Kasumi-1 (cell line): ENCODE data around the gene GPR143.

ENCODE experiments used
- DNase-seq, 2 experiments: peaks; one replicate each; lab custom pipeline; 2025; lab: John Stamatoyannopoulos, UW

The GPR143 gene

DNA sequence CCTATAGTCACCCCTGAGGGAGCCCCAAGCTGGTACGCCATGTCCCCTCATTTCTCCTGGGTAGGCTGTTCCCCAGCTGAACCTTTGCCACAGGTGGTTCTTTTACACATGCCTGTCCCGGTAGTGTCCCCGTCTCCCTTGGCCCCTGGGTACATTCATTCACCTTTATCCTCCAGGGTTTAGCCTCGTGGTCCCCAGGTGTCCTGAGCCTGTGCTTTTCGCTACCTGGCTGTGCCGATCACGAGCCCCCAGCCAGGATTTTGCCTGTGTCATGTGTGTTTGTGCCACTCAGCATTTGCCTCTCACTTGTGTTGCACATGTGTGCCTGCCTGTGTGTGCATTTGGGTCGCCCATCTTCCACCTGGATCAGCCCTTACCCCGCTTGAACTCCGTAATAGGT lies 57.6 kb downstream of the GPR143 start:
- no peak for DNase-seq

DNA sequence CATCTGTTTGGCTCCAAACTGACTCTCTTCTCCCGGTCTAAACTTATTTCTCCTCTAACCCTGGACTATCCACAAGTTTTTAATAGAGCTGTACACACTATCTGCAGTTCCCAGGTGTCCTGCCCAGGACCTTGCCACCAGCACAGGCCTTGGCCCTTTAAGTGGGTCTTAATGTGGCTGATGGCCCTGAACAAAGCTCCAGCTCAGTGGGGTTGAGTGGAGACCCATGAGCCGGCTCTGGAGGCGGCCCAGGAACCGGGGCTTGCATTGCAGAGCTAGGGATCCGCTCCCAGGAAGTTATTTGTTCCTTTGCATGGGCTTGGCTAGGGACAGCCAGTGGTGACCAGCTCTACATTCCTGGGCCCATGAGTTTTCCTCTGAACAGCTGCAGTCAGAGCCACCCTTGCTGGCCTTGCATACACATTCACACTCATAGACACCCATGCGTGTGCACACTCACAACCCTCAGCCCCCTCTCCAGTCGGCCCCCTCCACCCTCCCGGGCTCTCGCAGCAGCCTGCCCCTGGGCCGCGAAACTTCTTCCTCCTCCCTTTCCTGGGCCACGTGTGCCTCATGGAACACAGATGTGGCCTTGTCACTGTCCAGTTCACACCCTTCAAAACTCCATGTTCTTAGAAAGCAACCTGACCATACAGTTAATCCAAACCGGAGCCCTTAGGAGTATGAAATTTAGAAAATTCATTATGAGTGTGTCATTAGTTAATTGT lies 58.2 kb downstream of the GPR143 start:
- DNase-seq: no peak

DNA sequence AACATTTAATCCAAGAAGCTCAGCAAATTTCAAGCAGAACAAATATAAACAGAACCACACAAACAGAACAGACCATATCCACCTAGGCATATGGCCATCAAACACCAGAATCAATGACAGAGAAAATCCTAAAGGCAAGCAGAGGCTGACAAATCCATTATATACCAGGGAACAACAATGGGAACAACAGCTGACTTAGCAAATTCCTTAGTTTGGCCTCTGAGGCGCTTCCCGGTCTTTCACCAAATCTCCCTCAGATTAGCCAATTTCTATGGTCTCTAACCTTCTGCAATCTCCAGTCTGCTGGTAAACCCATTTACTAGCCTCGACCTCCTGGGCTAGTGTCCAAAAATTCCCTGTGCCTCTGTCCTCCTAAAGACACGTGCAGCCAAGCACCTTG lies 59.2 kb downstream of the GPR143 start:
- DNase-seq: no peak

DNA sequence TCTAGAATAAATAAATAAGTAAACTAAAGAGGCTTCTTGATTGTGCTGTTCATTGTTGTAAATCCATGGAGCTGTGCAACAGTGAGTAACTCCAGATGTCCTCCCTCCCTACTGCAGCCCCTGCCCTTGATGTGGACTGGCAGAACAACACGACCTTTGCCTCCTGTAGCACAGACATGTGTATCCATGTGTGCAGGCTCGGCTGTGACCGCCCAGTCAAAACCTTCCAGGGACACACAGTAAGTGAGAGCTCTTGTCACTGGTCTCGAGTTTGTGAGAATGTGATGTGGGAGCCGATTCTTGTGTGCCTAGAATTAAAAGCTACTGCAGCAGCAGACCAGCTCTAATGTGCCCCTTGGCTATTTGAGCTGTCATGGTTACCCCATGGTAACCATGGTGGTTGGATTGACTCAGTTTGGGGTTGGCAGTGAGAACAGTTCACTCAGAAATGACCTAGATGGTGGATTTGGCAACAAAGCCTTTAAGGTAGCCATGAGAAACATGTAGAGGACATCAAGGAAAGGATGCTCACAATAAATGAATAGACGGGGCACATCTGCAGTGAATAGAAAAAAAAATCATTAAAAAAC lies 60.7 kb downstream of the GPR143 start:
- DNase-seq: no peak

DNA sequence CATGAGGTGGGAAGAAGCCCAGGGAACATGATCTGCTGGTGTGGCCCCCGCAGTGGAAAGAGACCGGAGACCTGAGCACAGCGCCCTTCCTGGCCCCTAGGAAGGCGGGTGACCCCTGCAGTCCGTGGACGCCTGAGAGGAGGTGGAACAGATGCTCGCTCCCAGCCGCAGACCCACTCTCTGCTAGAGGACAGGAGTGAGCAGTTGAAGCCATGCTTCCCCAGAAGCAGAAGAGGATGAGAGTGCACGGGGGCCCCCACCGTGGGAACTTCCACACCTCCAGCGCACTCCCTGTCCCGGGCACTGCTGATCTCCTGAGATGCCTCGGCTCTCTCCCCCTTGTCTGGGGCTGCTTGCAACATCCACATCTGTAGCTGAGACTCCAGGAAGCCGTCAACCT lies 62.2 kb downstream of the GPR143 start:
- no peak for DNase-seq

DNA sequence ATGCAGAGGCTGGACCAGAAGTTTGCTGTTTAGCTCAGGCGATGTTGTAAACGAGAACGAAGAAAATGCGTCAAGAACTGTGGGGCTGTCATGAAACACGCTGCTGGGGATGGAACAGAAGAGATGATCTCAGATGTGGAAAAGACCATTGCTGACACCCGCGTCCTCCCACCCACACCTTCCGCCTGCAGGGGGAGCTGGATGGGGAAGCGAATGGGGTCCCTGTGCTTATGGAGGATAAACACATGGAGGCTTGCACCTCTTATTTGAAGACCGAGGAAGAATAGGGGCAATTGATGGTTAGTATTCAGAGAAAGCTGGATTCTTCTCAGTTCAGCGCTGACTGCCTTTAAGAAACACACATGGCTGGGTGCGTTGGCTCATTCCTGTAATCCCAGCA lies 63.9 kb downstream of the GPR143 start:
- DNase-seq: no peak

DNA sequence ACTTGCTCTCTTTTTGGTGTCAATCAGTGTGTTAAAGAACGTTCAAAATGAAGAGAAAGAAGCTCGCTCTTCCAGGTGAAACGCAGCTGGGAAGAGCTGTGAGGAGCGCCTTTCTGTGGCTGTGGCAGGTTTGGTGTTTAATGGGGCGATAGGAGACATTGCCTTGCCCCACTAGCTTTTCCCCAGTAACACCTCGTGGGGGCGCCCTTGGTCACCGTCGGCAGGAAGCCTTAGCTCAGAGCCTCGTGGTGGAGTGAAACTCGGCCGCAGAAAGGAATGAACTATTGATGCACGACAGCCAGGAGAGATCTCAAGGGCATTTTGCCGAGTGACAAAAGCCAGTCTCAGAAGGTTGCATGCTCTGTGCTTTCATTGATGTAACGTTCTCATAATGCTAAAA lies 65.1 kb downstream of the GPR143 start:
- DNase-seq: no peak

DNA sequence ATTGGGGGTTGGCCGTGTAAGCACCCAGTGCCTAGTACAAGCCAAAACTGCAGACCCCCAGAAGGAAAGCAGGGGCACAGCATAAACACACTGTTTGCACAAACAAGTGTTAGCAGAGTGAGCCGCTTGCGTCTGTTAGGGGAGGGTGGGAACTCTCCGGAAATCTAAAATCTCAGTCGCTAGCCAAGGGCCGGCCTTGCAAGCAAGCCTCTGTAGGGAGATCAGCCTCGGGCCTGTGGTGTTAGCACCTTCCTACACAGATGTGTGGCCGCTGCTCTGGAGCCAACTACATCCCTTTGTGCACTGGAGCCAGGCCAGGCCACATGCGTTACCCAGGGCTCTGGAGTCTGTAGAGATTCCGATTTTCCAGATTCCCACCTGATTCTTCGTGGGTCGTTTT lies 67.1 kb downstream of the GPR143 start:
- DNase-seq: no peak

DNA sequence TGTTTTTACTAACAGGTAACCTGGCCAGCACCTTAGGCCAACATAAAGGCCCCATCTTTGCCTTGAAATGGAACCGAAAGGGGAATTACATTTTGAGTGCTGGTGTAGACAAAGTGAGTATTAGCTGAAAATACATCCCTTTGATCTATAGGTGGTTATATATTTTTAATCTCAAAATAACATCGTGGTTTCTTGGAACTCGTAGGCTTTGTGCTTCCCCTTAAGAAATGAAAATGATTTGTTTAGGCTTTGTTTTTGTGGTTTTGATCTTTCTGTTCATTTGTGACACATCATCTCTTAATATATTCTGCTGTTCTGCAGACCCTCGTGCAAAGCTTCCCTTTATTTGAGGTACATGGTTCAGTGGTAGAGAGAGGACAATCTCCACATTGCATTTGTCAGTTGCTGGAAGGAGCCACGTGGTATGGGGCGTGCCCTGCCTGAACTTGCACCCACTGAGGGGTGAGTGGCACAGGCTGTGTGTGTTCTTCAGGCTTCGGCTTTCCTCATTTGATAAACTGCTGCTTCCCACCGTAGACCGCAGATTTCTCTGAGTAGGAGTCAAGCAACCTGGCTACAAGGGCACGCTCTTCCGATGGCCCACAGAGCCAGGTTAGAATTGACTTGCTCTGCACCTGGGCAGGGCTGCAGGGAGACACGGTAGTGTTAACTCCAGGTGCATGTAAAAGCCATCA lies 72.2 kb downstream of the GPR143 start:
- no peak for DNase-seq

DNA sequence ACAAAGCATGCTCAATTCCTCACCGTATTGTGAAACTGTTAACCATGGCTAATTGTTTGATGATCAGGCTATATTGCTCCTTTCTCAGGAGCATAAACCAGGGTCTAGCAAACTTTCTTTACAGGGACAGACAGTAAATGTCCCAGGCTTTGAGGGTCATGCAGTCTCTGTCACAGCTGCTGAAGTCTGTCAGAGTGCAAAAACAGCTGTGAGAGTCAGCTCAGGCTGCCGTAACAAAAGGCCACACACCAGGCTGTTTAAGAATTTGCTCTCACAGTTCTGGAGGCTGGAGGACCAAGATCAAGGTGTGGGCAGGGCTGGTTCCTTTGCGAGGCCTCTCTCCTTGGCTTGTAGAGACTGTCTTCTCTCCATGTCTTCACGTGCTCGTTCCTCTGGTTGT lies 75.6 kb downstream of the GPR143 start:
- no peak for DNase-seq

DNA sequence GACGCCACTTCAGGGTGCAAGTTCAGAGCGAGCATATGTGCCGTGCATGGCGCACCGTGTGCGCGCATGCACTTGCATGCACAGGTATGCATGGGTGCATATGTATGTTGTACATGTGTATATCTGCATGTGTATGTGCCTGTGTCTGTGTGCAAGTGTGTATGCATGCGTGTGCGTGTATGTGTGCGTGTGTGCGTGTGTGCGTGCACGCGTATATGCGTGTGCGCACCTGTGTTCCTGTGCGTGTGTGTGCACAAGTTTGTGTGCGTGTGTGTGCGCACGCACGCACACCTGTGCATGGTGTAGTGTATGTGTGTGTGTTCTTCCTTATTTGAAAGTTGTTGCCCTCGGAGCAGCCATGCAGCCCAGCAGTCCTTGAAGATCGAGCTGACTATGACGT lies 76.8 kb downstream of the GPR143 start:
- DNase-seq: no peak

DNA sequence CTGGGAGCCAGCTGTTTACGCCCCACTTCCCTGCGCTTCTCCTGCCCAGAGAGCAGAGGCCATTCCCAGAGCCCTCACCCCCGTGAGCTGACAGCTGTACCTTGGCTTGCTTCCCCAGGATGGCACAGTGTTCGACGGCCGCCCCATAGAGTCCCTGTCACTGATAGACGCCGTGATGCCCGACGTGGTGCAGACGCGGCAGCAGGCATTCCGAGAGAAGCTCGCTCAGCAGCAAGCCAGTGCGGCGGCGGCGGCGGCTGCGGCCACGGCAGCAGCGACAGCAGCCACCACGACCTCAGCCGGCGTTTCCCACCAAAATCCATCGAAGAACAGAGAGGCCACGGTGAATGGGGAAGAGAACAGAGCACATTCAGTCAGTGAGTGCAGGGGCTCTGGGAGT lies 77.7 kb downstream of the GPR143 start:
- DNase-seq: no peak

DNA sequence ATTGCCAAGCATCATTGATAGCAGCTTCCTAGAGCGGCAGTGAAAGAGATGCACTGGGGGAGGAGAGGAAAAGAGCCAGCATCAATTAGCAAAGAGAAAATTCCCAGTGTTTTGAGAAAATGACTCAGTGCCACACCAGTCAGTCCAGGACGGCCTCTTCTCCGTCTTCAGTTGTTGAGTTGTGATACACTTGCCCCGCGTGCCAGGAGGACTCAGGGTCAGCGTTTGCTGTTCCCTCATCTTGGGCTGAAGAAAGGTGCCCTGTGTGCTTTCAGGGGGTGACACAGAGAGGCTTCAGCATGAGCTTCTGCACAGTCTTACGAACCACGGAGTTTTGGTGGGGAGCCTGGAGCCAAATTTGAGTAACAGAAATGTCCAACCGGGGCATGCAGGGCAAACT lies 82.3 kb downstream of the GPR143 start:
- DNase-seq: no peak

DNA sequence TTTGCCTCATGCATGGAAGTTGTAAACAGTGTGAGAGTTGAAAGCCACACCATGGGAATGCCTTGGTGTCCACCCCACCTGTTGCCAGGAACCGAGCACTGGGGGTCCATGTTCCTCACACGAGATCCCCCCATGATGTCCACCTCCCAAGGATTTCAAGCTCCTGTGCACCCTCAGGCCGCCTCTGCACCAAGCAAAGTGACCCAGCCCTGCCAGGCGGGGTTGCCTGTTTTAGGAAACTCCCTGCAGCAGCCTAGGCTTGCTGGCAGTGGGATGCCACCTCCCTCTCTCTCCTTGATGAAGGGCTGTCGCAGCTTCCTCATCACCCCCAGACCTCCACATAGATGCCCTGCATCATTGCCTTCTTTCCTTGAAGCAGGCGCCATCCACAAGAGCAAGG lies 82.8 kb downstream of the GPR143 start:
- DNase-seq: no peak

DNA sequence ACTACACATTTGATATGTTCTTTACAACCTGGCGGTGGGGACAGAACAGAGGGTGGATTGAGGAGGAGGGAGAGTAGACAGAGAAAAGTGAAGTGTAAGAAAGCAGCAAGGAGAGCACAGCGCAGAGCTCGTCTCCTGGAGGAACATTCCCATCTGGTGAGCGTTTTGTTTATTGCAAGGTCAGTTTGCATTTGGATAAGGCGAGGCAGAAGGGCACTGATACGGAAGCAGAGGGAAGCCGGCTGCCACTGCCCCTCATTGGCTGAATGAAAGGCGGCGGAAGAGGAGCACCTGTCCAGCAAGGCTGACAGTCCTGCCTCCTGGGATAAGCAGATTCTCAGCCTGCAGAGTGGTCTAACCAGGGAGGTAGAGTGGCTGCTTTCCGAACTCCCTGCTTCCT lies 83.2 kb downstream of the GPR143 start:
- no peak for DNase-seq

DNA sequence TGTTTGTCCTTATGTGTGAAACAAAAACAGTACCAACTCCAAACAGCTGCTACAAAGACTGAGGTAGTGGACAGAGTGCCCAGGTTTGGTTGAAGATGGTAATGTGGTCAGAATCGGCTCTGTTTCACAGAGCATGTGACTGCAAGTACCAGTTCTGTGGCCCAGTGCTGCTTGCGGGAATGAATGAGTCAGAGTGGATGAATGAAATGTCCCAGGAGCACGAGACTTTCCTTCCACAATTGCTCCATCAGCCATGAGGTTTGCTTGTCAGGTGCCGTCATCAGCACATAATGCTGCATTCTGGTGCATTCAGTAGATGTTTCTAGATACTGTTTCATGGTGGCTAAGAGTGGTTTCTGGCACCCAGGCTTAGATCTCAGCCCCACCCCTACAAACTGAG lies 84.2 kb downstream of the GPR143 start:
- DNase-seq: no peak

DNA sequence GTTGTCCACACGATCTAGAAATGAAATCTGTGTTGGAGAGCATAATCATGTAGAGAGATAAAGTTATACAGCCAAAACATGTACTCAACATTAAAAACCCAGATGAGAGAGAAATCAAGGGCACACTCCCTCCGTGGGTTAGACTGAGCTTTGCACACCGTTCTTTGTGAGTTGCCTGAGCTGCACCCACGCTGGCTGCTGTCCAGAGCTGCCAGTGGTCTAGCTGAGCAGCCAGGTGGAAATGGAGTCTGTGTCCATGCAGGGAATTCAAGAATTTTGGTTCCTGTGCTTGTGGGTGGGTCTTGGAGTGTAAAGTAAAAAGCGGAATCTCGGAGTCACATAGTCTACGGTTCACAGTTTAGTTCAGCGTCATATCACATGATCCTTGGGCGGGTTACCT lies 84.6 kb downstream of the GPR143 start:
- DNase-seq: no peak

DNA sequence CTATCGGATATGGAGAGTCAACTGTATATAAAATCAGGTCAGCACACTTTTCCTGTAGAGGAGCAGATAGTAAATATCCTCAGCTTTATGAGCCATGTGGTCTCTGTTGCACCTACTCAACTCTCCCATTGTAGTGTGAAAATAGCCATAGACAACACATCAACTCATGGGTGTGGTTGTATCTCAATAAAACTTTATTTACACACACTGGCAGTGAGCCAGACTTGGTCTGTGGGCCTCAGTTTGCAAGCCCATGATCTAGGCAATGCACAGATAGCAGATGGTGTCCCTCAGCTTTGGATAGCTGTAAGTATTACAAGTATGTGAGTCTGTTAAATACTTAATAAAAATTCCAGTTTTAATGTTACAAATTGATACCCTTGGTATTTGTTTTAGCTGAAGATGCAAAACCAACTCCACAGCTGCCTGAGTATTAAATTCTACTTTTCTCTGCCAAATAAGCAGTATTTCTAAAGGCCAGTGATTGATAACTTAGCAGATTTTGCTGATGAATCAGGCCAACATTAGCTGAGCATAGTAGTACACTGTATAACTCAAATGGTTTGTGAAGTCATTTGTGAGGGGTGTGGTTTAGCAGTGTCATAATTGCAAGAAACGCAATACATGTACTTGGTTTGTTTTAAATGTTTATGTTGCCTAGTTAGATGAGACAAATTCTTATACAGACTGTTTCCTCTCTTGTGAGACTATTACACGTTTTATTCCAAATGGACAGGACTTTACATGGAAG lies 87.3 kb downstream of the GPR143 start:
- DNase-seq: no peak

DNA sequence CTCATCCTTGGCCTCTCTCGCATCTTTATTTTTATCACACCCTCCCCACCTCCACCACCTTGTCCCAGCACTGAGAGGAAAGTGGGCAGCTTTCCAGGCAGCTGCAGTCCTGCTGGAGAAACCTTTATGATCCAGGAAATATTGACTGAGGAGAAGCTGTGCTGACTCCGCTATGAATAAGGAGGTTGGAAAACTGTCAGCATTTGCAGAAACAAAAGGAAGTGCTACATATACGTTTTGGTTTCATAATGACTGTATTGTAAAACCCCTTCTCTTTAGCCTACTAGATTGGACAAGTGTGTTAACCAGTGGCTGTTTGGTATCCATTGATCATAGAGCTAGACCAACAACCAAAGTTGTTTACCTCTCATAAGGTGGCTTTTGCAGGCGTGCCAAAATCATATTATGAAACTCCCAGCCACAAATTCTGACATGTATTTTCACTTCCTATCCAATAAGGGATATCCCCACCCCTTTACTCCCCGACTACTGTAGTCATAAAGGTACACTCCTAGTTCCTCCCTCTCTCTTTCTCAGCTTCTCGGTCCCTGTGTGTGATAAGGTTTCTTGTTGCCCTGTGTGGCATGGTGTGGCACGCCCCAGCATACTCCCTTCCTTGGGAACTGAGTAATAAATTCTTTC lies 88.4 kb downstream of the GPR143 start:
- no peak for DNase-seq

DNA sequence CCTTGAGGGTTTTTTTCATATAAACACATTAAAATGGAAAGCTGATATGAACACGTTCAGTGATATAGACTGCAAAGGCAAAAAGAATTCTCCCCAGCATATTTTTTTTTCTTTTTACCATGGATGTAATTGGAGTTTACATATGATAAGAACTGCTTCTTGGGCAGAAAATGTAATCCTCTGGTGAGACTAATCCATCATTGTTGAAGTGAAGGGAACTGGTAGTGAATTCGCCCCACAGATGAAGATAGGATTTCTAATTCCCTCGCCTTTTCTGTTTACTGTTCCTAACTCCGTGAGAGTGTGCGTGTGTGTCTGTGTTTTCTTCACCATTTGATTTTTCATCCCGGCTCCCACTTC lies 88.9 kb downstream of the GPR143 start:
- no peak for DNase-seq

DNA sequence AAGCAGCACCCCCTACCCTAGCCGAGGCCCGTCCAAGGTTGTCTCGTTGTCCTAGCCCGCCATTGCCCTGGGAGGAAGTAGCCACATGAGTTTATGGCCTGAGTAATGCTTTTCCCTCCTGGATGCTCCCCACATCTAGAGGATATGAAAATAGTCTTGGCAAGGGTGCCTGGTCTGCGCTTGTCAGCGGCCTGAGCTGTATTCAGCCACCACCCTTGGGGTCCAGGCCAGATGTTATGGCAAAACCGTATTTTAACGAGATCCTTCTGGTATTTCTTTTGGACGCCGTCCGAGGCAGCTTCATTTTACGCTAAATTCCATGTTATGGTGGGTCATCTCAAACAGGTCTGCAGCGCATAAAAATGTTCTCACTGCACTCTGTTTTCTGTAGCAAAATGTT lies 89.3 kb downstream of the GPR143 start:
- DNase-seq: no peak
